ENCODE measurements around the gene TIMM23.
"Not testable (repeated sequence)": the region's sequence is repeated elsewhere in the genome, so short reads cannot be mapped to it uniquely, and the experiment has no call there.

Gene TIMM23

DNA sequence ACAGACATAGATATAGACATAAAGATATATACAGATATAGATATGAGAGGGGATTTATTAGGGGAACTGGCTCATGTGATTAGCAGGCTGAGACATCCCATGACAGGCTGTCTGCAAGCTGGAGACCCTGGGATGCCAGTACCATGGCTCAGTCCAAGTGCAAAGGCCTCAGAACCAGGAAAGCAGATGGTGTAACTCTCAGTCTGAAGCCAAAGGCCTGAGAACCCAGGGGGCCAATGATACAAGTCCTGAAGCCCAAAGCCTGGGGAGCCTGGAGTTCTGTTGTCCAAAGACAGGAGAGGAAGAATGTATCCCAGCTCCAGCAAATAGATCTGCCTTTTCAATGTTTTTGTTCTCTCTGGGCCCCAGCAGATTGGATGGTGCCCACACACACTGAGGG lies 52.7 kb downstream of the TIMM23 start:
- DNase-seq (ENCODE audit: low read depth) = no peak

DNA sequence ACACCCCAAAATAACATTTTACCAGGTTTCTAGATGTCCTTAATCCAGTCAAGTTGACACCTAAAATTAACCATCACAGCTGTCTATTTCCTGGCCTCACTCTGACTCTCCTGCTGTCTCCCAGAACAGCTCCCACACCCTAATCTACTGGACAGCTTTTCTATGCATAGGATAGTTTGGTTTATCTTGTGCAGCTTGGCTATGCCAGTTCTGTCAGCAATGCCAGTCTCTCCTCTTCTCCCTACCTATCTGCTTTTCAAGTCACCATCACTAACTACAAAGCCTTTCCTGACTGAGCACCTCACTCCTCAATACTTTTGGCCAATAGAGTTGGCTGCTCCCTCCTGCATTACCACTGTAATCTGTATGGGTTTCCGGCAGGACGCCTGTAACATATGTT lies 53.1 kb downstream of the TIMM23 start:
- no peak for DNase-seq (ENCODE audit: low read depth)

DNA sequence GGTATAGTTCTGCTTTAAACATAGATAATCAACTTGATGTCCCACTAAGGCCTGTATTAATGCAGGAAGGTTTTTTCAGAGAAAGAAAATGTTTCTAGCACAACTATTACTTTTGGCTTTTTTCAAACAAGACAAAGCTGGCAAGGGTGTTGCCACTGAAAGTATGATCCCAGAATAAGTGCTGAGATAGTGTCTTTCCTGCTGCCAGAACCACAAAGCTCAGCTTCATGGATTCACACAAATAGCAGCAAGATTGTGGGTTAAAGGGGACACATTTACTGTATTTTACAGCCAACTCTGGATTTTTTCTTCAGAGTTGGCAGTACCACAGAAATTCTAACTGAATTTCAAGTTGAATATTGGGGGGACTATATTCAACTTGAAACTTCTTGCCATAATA lies 53.8 kb downstream of the TIMM23 start:
- DNase-seq (ENCODE audit: low read depth) = no peak

DNA sequence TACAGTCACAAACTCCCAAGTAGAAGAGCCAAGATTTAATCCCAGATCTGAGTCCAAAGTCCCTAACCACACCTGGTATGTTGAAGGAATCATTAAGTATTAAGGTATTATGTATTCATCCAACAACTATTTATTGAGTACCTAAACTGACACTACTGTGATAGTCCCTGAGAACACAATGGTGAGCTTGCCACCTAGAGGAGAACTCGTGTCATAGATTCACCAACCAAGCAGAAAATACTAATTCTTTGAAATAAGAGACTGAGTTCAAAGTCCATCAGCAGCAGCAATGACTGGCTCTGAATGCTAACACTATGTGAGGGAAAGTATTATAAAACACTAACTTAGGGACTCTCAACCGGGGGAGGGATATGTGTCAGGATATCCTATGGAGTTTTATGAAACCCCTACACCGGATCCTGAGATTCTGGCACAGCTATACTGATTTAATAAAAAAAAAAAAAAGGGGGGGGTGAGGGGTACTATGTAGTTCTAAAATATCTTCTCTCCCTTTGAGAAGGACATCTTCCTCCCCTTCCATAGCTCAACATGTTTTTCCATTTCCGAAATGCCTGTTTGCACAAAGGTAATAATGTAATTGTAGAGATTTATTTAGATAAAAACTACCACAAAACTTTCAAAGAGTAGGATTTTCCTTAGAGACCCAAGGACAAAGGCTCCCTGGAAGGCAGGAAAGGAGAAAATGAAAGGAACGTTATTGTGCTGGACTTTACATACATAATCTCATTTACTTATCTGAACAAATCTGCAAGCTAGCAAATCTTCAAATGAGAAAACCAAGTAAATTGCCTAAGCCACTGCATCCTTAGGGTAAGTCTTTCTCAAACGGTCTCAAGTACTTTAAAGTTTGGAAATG lies 56.5 kb downstream of the TIMM23 start:
- DNase-seq (ENCODE audit: low read depth) = no peak

DNA sequence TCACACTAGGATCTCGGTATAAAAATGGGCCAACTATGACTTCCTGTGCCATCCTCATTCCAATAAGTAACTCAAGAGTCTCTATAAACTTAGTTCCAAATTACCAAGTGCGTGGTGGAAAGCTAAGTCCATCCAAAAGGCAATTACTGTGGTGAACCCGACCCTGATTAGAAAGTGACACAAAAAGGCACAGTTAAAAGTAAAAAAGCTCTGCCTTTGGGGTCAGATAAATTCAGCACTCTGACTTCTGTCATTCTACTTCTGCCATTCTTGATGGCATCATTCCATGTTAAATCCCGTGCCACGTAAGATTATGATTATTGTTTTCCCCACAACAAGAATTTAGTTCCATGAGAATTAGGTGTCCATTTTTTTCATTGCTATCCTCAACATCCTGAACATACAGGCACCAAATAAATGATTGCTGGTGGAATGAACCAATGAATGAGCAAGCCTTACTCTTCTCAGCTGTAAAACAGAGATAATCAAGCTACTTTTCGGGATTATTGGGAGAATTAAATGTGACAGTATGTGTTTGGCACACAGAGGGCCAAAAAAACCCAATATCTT lies 57.3 kb downstream of the TIMM23 start:
- no peak for DNase-seq (ENCODE audit: low read depth)

DNA sequence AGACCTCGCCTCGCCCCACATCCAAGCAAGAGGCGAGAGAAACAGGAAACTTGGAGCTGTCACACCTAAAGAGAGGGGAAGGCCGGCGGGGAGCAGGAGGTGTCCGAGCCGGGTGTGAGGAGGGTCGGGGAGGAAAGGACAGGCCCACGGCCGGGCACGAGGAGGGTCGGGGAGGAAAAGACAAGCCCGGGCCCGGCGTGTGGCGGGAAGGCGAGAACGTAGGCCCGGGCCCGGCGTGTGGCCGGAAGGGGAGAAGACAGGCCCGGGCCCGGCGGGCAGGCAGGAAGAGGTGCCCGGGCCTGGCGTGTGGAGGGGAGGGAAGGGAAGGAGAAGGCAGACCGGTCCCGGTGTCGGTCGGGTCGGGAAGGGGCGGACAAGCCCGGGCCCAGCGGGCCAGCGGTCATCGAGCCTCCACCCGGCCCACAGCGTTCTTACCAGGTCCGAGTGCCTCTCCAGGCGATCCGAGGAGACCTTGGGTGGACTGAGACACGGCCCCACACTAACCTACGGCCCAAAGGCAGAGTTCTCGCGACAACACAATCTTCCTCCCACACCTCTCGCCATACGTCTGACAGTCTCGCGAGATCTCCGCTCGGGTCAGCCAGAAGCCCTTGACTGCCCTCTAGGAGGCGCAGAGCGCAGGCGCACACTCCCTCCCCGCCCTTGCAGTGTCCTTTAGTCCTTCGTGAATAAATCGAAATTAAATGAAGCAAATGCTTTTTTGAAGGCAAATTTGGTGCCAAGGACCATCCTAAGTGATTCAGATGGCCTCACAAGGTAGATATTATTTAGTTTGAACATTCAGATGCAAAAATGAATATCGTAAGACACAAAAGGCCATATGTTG lies 58.0 kb downstream of the TIMM23 start, which contains the start of gene NCOA4:
TSS of gene NCOA4 (minus strand) at position 533 of the 847 bp plus-strand sequence. CDS start 13,943 bp downstream, outside the sequence.
- DNase-seq (ENCODE audit: low read depth) = peak; percentile 89

DNA sequence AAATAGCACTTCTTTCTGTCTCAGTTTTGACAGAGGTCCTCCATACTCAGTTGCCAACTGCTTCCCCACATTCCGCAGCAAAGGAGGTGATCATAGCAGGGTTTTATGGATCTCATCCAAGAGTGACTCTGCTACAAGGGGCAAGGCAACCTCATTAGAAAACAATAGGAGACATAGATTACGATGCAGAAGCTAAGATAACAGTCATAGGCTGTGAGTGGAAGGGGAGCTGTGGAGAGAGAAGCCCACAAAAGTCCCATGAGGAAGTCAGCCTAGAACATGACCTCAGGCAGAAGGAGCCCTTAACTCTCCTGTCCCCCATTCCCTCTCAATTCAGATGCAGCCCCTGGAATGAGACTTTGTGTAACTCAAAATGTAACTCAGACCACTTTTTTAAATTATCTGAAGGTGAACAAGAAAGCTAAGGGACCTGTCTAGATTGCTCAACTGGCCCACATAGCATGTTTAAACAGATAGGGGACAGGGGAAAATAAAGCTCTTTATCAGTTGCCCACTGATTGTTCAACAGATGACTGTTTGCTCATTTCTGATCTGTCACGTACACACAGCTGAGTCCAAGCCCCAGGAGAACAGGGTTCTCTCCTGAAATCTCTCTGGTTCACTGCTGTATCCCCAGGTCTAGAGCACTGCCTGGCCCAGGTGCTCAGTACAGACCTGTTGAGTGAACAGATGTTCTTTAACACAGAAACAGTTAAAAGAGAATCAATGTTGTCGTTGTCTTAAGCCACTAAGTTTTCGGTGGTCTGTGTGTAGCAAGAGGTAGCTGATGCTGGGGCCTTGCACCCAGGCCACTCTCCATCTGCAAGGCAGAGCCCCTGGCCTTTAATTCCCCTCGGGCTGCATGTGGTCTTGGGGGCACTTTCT lies 59.6 kb downstream of the TIMM23 start:
- DNase-seq (ENCODE audit: low read depth) = no peak

DNA sequence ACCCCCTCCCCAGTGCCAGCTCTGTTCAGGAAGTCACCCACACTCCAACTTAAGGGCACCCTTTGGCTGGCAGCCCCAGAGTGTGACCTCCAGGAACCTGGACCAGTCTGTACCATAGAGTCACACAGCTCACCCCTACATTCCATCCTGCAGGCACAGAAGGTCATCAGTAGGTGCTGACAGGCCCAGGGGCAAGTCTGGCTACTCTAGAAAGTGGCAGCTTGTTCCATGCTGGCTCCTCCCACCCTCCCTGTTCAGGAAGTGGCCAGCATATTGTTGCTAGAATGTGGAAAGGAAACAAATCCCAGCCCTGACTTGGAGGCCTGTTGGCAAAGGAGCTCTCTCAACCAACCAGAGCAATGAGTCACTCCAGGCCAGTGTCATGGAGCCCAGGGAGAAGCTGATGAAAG lies 61.3 kb downstream of the TIMM23 start:
- no peak for DNase-seq (ENCODE audit: low read depth)

DNA sequence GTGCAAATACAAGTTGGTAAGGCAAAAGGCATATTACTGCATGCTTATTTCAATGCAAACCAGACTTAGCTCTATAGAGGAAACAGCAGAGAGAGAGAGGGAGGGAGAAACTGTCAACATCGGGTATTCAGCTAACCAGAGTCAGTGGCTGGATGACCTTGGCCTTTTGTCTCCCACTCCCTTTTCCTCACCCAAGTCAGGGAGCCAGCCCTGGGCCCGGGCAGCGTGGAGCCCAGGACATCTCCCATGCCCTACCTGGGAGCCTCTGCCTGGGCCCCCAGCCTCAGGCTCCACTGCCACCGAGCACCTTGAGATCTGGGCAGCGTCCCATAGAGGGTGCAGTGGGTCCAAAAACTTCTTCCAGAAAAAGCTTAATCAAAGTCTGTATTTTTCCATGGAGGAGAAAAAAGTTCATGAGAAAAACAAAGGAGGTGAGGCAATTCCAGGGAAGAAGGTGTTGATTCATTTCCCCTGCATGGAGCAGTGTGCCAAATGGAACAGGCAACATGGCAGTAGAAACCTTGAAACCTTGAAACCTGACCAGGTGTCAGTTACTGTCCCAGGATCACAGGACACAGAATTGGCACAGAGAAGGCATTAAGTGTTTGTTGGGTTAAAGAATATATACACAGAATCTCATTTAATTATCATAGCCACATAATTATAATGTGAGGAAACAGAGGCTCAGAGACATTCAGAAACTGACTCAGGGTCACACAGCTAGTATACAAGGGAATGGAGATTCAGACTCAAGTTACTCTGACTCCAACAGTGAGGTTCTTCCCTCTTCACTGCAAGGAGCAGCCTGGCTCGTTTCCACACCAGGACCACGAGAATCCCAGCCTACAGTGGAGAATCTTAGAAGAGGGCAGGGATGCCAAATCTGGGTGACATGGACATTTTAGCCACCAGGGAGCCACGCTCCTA lies 63.9 kb downstream of the TIMM23 start:
- DNase-seq (ENCODE audit: low read depth) = no peak

DNA sequence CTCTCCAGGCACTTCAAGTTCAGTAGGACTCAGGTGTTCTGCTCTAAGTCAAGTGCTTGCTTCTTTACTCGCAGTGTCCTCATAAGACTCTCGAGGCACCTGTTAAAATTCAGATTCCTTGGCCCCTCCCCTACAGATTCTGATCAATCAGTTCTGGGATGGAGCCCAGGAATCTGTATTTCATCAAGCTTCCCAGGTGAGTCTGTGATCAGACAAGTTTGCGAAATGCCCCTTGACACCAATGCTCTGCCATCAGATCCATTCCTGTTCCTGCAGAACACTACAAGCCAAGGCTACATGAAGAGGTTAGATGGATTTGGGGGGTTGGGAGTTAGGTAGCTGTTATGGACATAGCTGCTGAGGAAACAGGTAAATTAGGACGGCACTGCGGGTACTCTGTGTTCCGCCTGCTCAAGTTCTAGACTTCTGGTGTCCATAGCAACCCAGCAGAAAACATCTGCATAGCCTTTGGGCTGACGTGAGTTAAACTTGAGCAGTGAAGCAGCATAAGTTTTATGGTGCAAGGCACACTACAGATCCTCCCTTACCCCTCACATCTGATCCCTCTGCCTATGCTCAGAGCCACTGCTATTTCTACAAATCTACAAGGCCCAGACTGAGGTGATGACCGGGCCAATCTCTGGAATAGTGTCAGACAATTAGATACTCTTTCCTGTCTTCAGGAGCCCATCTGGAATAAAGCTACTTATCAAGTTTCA lies 65.0 kb downstream of the TIMM23 start:
- DNase-seq (ENCODE audit: low read depth) = no peak

DNA sequence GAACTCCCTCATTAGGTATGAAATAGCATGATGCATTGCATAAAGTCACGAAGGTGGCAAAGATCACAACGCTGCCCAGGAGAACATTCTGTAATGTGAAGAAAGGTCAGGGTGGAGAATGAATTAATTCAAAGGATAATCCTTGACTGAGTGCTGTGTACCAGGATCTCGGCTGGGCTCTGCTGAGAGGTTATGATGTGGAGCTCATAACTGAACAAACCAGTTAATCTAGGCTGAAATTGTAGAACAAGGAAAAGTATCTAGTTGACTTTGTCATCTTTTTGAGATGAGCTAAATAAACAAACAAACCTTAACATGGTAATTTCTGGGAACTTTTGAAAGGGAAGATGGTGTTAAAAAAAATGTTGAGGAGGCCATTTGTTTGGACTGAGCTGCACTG lies 67.7 kb downstream of the TIMM23 start:
- no peak for DNase-seq (ENCODE audit: low read depth)

DNA sequence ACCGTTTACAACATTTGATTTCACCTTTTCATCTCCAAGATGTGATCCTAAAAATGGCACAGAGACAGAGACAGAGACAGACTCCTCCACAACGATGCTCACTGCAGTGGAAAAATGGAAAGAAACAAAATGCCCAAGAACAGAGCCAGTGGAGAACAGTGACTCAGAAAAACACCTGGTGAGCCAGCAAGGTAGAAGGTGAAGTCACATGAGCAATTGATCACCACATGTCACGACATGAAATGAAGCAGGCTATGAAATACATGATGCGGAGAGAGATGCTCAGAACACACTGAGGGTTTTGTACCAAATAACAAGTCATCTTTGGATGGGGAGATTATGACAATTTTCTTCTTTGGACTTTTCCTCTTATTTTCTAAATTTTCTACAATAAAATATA lies 70.2 kb downstream of the TIMM23 start:
- DNase-seq (ENCODE audit: low read depth) = no peak

DNA sequence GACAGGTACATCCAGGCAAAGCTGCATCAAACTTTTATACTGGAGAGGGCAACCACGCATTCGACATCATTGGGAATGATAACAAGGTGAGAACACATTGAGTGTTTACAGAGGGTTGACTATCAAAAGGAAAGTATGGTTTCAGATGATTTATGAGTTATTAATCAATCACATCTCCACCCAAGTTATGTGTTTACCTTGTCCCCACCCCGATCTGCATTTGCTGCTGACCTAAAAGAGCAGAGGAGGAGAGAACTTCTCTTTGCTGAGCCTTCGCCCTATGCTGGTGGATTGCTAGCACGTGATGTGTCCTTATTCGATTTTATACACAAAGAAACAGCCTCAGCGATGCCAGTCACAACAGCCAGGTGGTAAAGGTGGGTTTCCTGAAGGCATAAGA lies 74.0 kb downstream of the TIMM23 start, which contains the start of gene MSMB:
TSS of gene MSMB (minus strand) at position 9 of the 400 bp plus-strand sequence. CDS start 32 bp downstream, outside the sequence.
- DNase-seq (ENCODE audit: low read depth) = no peak

DNA sequence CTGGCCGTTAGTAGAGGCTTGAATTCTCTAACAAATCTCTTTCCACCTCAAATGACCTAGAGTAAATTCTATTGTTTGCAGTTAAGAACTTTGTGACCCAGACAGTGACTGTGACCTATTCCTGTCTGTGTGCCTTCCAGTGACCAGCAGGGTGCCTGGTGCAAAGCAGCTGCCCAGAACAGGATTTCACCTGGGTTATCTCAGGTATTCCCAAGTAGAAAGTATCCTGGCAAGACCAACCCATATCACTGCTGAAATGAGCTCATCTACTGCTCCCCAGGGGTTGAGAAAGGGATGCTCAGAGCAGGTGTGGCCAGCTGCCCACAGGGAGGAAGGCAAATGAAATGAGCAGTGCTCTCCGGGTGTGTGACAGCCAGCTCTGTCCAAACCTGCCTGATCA lies 75.9 kb downstream of the TIMM23 start:
- DNase-seq (ENCODE audit: low read depth) = no peak

DNA sequence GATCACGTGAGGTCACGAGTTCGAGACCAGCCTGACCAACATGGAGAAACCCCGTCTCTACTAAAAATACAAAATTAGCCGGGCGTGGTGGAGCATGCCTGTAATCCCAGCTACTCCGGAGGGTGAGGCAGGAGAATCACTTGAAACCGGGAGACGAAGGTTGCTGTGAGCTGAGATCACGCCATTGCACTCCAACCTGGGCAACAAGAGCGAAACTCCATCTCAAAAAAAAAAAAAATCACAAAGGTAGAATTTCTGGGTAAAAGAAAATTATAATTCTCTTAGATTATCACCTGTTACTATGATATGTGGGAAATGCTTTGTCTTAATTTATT lies 77.2 kb downstream of the TIMM23 start:
- DNase-seq (ENCODE audit: low read depth) = not testable (repeated sequence)

DNA sequence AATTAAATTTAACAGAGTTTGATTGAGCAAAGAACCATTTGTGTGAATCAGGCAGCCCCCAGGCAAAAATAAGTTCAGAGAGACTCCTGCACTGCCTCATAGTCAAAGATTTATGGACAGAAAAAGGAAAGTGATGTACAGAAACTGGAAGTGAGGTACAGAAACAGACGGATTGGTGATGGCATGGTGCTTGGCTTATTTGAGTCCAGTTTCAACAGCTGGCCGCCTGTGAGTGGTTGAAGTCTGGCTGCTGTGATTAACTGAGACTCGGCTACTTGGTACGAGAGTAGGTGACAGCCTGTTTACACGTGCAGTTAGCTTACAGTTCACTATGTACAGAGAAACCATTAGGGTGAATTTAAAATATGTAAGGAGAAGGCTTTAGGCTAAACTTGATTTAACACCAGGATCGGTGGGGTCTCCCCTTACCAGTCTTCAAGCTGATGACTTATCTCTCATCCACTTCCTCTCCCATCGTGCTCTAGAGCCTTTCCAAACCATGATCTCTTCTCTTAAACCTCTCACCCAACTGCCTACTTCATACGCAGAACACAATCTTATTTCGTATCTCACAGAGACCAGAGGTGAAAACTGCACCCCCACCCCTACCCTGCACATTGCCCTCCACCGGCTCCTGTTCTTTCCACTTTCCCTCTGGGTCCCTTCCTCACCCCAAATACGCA lies 78.8 kb downstream of the TIMM23 start:
- DNase-seq (ENCODE audit: low read depth) = no peak

DNA sequence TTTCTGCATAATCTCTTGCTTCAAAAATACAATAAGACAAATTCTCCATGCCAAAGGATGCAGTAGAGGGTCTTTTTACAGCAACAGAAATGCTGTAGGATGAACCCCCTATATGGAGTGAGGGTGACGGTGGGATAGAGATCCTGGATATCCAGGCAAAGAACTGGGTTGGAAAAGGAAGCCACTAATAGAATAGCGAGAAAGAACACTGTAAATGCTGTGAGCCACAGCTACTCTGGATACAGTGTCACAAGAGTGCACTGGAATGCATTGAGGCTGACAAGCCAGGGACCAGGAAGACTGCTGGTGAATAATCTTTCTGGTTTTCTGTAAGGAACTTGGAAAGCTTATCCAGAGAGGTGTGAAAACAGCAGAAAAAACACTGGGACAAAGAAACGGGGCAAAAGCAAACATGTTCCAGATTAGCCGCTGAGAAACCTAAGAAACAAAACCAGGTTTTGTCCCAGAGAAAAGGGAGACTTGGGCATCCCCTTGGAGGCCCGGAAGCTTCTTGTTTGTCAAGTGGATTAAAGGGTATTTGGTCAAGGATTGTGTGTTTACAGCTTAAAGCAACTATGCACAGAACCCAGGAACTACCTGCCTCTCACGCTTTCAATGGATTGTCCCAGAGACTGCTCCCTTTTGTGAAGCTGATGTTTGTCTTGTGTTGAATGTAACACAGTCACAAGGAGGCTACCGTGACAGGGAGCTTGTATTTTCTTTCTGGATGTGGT lies 79.9 kb downstream of the TIMM23 start:
- DNase-seq (ENCODE audit: low read depth) = no peak

DNA sequence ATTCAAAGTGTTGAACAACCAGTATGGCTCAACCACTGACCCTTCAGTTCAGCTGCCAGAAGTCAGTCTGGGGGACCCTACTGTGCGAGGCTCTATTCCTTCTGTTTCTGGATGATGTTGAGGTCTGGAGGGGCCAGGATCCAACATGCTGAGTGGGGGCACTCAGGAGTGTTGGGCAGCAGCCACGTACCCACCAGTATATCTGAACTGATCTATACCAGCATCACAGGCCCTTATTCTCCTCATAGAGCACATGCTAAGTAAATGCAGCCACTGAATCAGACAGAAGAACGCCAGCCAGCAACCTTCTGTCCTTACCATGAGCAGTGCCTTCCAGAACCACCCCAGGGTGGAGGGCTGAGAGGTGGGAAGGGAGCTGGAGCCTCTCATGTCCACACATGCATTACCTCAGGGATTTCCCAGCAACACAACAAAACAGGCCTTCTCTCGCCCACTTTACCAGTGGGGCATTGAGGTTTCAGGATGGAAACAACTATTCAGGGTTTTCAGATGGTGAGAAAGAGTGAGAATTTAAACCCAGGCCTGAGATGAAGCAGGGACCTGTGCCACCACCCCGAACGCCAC lies 80.6 kb downstream of the TIMM23 start:
- DNase-seq (ENCODE audit: low read depth) = no peak

Data from activated T-cell treated with anti-CD3 and anti-CD28 coated beads for 48 hours (primary cell).